Measurements from ENCODE around the gene KIAA1671. TPM values are rescaled to one million over a fixed set of nuclear protein-coding genes. Genes with fewer than 3 reads are reported as not detected.

Gene KIAA1671
- total and polyA plus RNA-seq, 2 of the 4 experiments (the other 2 are of a cell fraction): 0.02 TPM; not detected in 1

- H2BK120ac ChIP-seq (ENCODE audit: low read depth, low read length): no peak overlapping the region
- no peaks in the 10 kb centered on the region for H4K20me1 ChIP-seq (ENCODE audit: insufficient read depth, low read length)
- no peak overlapping the region for H2BK20ac ChIP-seq (ENCODE audit: low read depth, low read length)
- DNase-seq: no peak
- no peak overlapping the region for H3K4me3 ChIP-seq (ENCODE audit: insufficient read depth, low read depth, low read length)
- no peak for TF ChIP-seq BHLHE40 (IDR thresholded peaks at IDR 0.05; ENCODE audit: low read depth, low read length)
- no peak for TF ChIP-seq USF2 (IDR thresholded peaks at IDR 0.05; ENCODE audit: low read depth, low read length)
- TF ChIP-seq FOS (IDR thresholded peaks at IDR 0.05; ENCODE audit: low read depth, low read length): no peak
- TF ChIP-seq CHD1 (IDR thresholded peaks at IDR 0.05; ENCODE audit: low read depth, low read length): no peak
- TF ChIP-seq MAFK (IDR thresholded peaks at IDR 0.05; ENCODE audit: low read depth, low read length): no peak
- TF ChIP-seq CTCF (conservative IDR thresholded peaks at IDR 0.05; ENCODE audit: low read depth, low read length): no peak
- no peak for TF ChIP-seq SMC3 (IDR thresholded peaks at IDR 0.05; ENCODE audit: low read depth, low read length)
- TF ChIP-seq CEBPB (IDR thresholded peaks at IDR 0.05; ENCODE audit: low read depth, low read length): no peak
- no peak for TF ChIP-seq POLR2A (IDR thresholded peaks at IDR 0.05; ENCODE audit: low read depth, low read length)
- TF ChIP-seq MAZ (IDR thresholded peaks at IDR 0.05; ENCODE audit: borderline replicate concordance, low read depth, low read length): no peak
- no peak for TF ChIP-seq RAD21 (IDR thresholded peaks at IDR 0.05; ENCODE audit: low read length)
- no TSS peak for BruUV-seq (replicated peaks)
- no peak overlapping the region for H3K18ac ChIP-seq (ENCODE audit: low read depth, low read length)
- no peaks in the 10 kb centered on the region for H3K4me1 ChIP-seq (ENCODE audit: control insufficient read depth, insufficient read depth, low read length)
- ChIA-PET POLR2A (ENCODE audit: unreplicated experiment) (no interaction called here), CTCF (no interaction called here)
- ATAC-seq (ENCODE audit: low read depth): no peak
- no peak overlapping the region for H2AK5ac ChIP-seq (ENCODE audit: low read depth, low read length)
- no peaks in the 10 kb centered on the region for H3K9me1 ChIP-seq (ENCODE audit: insufficient read depth, low read length)
- no peak overlapping the region for H3K9ac ChIP-seq (ENCODE audit: low read depth, low read length)
- no peak overlapping the region for H3K4ac ChIP-seq (ENCODE audit: low read depth, low read length)
- dilution Hi-C loops (cut with HindIII; ENCODE audit: low sequenced_read_pairs, unreplicated experiment): no loop called here
- no peak overlapping the region for H3K27ac ChIP-seq (ENCODE audit: insufficient read depth, low read length)
- no peak overlapping the region for H2AK9ac ChIP-seq (replicated peaks; ENCODE audit: low read depth, low read length, poor library complexity)
- H3K56ac ChIP-seq (ENCODE audit: extremely low read depth, insufficient read depth, low read length): no peak overlapping the region
- no peaks in the 10 kb centered on the region for H3K36me3 ChIP-seq (ENCODE audit: control insufficient read depth, insufficient read depth, low read length)
- no peak overlapping the region for H4K8ac ChIP-seq (ENCODE audit: low read depth in 2 of 2, low read length in 2 of 2)
- intact Hi-C loops (cut with micrococcal nuclease): no loop called here
- no peaks in the 10 kb centered on the region for H3K9me3 ChIP-seq (ENCODE audit: control insufficient read depth, insufficient read depth, low read length)
- no peaks in the 10 kb centered on the region for H3K27me3 ChIP-seq (ENCODE audit: control insufficient read depth, insufficient read depth, low read length)
- H3K14ac ChIP-seq (replicated peaks; ENCODE audit: low read depth, low read length): no peak overlapping the region
- no peak overlapping the region for H2BK5ac ChIP-seq (ENCODE audit: low read depth, low read length, poor library complexity, severe bottlenecking)
- in situ Hi-C loops (cut with MboI; ENCODE audit: low sequenced_read_pairs): no loop called here
- no peak overlapping the region for H2AFZ ChIP-seq (replicated peaks; ENCODE audit: low read length, poor library complexity)
- H3K4me2 ChIP-seq (ENCODE audit: low read depth, low read length): no peak overlapping the region
- H3K23ac ChIP-seq (ENCODE audit: low read depth, low read length): no peak overlapping the region
- no peak overlapping the region for H2BK15ac ChIP-seq (ENCODE audit: low read depth, low read length)
- no peaks in the 10 kb centered on the region for H3K79me1 ChIP-seq (ENCODE audit: low read depth in 1 of 2, low read length in 2 of 2)
- WGBS, 2 experiments (ENCODE audit: extremely low coverage in 2 of 2, insufficient read length in 1 of 2): 59% methylated on average over 5 of the region's 11 CpGs; no CpG with 5 or more reads in 1 of the 2 experiments
- no peak overlapping the region for H4K91ac ChIP-seq (ENCODE audit: insufficient read depth, low read depth, low read length)
- no peak overlapping the region for H4K5ac ChIP-seq (ENCODE audit: low read depth, low read length)
Observed at GRCh38 chr22:24961217-24961844, 8.8 kb downstream of the KIAA1671 start.
